Mucosa of descending colon (tissue), 3 donors: ENCODE results near the gene FARP2. TPM values are rescaled to one million over a fixed set of nuclear protein-coding genes. Genes with fewer than 3 reads are reported as not detected.

Experiments
- ATAC-seq: fragments of 200-7000 bp; cut with Tn5 transposase; one replicate; pipeline ENCODE4 v1.9.1; 2020; ENCODE audit warnings: mild to moderate bottlenecking, moderate library complexity
- DNase-seq, 3 donors: peaks; one replicate each; pipeline ENCODE4 v3.0.0-alpha.2; 2020
- H3K36me3 ChIP-seq: fragments of 200-600 bp; one replicate; pipeline ENCODE4 v1.8.0; 2021; ENCODE audit warnings: low read depth, mild to moderate bottlenecking
- H3K4me1 ChIP-seq: fragments of 200-600 bp; one replicate; pipeline ENCODE4 v1.8.0; 2021; ENCODE audit warnings: low read depth, mild to moderate bottlenecking
- H3K4me3 ChIP-seq: fragments of 200-600 bp; one replicate; pipeline ENCODE4 v1.8.0; 2021; ENCODE audit warnings: mild to moderate bottlenecking
- H3K9me3 ChIP-seq: fragments of 200-600 bp; one replicate; pipeline ENCODE4 v1.8.0; 2021; ENCODE audit warnings: mild to moderate bottlenecking
- intact Hi-C, 2 donors: fragments of 100-400 bp; cut with DNase I in 1 of 2; cut with micrococcal nuclease in 1 of 2; formaldehyde crosslinking; loops; one replicate each; pipeline versions ENCODE4 v1.11.0 to v1.11.1; 2022; cut with DNase I, micrococcal nuclease
- total RNA-seq, 3 donors: library from RNA; stranded (reverse); fragmentation: NEBNext Ultra II Directional in 2 of 3; extraction: Animal tissue kit (Norgen Biotek cat#: 25700) in 2 of 3; gene quantifications; one replicate each; pipeline versions ENCODE4 v1.2.1 to v1.2.4, GENCODE V29; 2021 to 2023
- TF ChIP-seq, protein P1 (sequence below): fragments of 200-600 bp; IDR thresholded peaks from one replicate; pipeline ENCODE4 v1.8.0; 2022; ENCODE audit warnings: antibody characterized with exemption, mild to moderate bottlenecking
- donor health status: DM: no; HTN: no; CAD: no; lungs with moderate emphysema.
- donor health status: DM: no; HTN: no; CAD: no.
- donor health status: DM: no; HTN: yes; CAD: no.

The FARP2 gene
- total RNA-seq, 3 donors from 2014 or later = 98.1 to 163 (median 109) TPM

DNA sequence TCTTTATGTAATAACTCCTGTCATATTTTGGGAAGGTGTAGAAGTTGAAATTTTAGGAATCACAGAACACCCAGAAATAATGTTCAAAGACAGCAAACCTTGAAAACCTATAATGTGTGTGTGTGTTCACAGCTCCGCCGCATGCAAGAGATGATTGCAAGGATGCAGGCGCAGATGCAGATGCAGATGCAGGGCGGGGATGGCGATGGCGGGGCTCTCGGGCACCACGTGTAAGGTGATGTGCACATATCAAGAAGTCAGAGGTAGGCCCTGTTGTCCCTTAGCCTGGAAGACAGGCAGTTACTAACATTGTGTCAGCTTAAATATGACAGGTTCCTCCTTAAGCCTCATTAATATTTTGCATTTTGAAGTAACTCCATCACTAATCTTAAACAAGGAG, 6.1 kb upstream of the FARP2 start:
- Histone ChIP-seq H3K9me3 (no peaks in the 10 kb centered on the region), H3K4me1 (peaks cover 21% of the 10 kb centered on the region), H3K36me3 (peaks cover 5% of the 10 kb centered on the region), H3K4me3 (no peak overlapping the region)
- intact Hi-C loops = no loop called here
- TF ChIP-seq, protein P1, sequence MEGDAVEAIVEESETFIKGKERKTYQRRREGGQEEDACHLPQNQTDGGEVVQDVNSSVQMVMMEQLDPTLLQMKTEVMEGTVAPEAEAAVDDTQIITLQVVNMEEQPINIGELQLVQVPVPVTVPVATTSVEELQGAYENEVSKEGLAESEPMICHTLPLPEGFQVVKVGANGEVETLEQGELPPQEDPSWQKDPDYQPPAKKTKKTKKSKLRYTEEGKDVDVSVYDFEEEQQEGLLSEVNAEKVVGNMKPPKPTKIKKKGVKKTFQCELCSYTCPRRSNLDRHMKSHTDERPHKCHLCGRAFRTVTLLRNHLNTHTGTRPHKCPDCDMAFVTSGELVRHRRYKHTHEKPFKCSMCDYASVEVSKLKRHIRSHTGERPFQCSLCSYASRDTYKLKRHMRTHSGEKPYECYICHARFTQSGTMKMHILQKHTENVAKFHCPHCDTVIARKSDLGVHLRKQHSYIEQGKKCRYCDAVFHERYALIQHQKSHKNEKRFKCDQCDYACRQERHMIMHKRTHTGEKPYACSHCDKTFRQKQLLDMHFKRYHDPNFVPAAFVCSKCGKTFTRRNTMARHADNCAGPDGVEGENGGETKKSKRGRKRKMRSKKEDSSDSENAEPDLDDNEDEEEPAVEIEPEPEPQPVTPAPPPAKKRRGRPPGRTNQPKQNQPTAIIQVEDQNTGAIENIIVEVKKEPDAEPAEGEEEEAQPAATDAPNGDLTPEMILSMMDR = no peak
- no peak for ATAC-seq
- no peak for DNase-seq

DNA sequence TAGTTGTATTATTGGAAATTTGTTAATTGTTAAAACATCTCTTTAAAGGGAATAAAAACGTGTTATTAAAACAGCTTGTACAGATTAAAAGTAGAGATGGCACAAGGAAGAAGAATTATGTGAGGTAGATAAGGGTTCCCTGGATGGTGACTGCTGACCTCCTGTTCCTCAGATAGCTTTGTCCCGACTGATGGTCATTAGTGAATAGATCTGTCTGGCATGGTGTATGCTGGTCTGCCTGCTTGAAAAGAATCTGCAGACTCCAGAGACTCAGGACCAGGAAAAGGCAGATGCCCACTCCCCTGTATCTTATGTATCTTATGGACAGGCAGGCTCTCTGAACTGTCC, 5.6 kb upstream of the FARP2 start:
- intact Hi-C loops = no loop called here
- no peak for DNase-seq
- Histone ChIP-seq H3K36me3 (peaks cover 5% of the 10 kb centered on the region), H3K9me3 (no peaks in the 10 kb centered on the region), H3K4me3 (no peak overlapping the region), H3K4me1 (peaks cover 24% of the 10 kb centered on the region)
- no peak for ATAC-seq
- TF ChIP-seq, protein P1 = no peak

GRCh38 chr2:241350878-241351639, 5.0 kb upstream of the FARP2 start:
- intact Hi-C loops = no loop called here
- DNase-seq = no peak
- peaks cover 5% of the 10 kb centered on the region for H3K36me3 ChIP-seq
- H3K9me3 ChIP-seq = no peaks in the 10 kb centered on the region
- peaks cover 24% of the 10 kb centered on the region for H3K4me1 ChIP-seq
- ATAC-seq = peak; percentile 19
- H3K4me3 ChIP-seq = no peak overlapping the region
- TF ChIP-seq, protein P1 = no peak

GRCh38 chr2:241351640-241352031, 4.4 kb upstream of the FARP2 start:
- intact Hi-C loops = no loop called here
- TF ChIP-seq, protein P1 = no peak
- peaks cover 5% of the 10 kb centered on the region for H3K36me3 ChIP-seq
- DNase-seq (no peak), ATAC-seq (no peak)
- peaks cover 24% of the 10 kb centered on the region for H3K4me1 ChIP-seq
- no peak overlapping the region for H3K4me3 ChIP-seq
- no peaks in the 10 kb centered on the region for H3K9me3 ChIP-seq

DNA sequence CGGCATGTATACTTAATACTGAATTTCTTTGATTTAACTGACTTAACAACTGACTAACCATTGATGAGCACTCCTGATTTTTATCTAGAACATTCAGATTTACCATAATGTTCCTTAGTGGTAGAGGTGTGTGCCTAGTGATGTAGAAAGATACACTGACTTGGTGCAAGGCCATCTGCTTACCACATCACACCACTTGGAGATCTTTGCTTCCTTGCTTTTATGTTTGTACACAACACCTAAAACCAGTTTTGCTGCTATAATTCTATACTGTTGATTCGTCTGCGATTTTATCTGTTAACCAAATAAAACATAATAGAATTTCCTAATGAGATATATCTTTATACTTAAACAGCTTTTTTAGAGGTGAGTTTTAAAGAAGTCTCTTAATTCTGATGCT, 3.9 kb upstream of the FARP2 start:
- peaks cover 24% of the 10 kb centered on the region for H3K4me1 ChIP-seq
- H3K36me3 ChIP-seq = peaks cover 5% of the 10 kb centered on the region
- no peak overlapping the region for H3K4me3 ChIP-seq
- ATAC-seq (no peak), DNase-seq (no peak)
- intact Hi-C loops = no loop called here
- H3K9me3 ChIP-seq = no peaks in the 10 kb centered on the region
- TF ChIP-seq, protein P1 = no peak
